Kidney epithelial cell (primary cell): ENCODE results near the gene MEF2B. TPM values are rescaled to one million over a fixed set of nuclear protein-coding genes. Genes with fewer than 3 reads are reported as not detected.
A peak's percentile ranks its signal among the peaks of the same experiment; 100 is the strongest.

Experiments used
- DNase-seq: peaks from one replicate; pipeline ENCODE4 v3.0.0-alpha.2; 2010; ENCODE audit warnings: low read depth
- H3K27me3 ChIP-seq: 2 replicates; pipeline ENCODE4 v1.6.0; 2011; ENCODE audit warnings: low read length; ENCODE audit not compliant: control insufficient read depth, insufficient read depth
- H3K36me3 ChIP-seq: 2 replicates; pipeline ENCODE4 v1.5.1; 2011; ENCODE audit warnings: low read length; ENCODE audit not compliant: control insufficient read depth, insufficient read depth
- H3K4me3 ChIP-seq: 2 replicates; pipeline ENCODE4 v1.5.1; 2011; ENCODE audit warnings: low read depth, mild to moderate bottlenecking, control low read depth, low read length
- total RNA-seq: library from RNA; depleted of rRNA; stranded (reverse); fragments of >200 nt; gene quantifications from 2 replicates; pipeline ENCODE4 v1.2.3, GENCODE V29; 2015
- TF ChIP-seq, protein P1 (sequence below): IDR thresholded peaks from 2 replicates; pipeline ENCODE4 v1.5.1; 2011; ENCODE audit warnings: mild to moderate bottlenecking, moderate library complexity, low read length, control low read depth, inconsistent platforms; ENCODE audit not compliant: insufficient read depth, poor library complexity, severe bottlenecking

The MEF2B gene
- total RNA-seq, 1 donor from 2014 or later, result 0.13 TPM

GRCh38 chr19:19146865-19147264 is 23.2 kb downstream of the MEF2B start:
- DNase-seq, result no peak
- no peak overlapping the region for H3K4me3 ChIP-seq
- peaks cover 3% of the 10 kb centered on the region for H3K27me3 ChIP-seq
- no peaks in the 10 kb centered on the region for H3K36me3 ChIP-seq
- TF ChIP-seq, protein P1, sequence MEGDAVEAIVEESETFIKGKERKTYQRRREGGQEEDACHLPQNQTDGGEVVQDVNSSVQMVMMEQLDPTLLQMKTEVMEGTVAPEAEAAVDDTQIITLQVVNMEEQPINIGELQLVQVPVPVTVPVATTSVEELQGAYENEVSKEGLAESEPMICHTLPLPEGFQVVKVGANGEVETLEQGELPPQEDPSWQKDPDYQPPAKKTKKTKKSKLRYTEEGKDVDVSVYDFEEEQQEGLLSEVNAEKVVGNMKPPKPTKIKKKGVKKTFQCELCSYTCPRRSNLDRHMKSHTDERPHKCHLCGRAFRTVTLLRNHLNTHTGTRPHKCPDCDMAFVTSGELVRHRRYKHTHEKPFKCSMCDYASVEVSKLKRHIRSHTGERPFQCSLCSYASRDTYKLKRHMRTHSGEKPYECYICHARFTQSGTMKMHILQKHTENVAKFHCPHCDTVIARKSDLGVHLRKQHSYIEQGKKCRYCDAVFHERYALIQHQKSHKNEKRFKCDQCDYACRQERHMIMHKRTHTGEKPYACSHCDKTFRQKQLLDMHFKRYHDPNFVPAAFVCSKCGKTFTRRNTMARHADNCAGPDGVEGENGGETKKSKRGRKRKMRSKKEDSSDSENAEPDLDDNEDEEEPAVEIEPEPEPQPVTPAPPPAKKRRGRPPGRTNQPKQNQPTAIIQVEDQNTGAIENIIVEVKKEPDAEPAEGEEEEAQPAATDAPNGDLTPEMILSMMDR, result no peak

DNA sequence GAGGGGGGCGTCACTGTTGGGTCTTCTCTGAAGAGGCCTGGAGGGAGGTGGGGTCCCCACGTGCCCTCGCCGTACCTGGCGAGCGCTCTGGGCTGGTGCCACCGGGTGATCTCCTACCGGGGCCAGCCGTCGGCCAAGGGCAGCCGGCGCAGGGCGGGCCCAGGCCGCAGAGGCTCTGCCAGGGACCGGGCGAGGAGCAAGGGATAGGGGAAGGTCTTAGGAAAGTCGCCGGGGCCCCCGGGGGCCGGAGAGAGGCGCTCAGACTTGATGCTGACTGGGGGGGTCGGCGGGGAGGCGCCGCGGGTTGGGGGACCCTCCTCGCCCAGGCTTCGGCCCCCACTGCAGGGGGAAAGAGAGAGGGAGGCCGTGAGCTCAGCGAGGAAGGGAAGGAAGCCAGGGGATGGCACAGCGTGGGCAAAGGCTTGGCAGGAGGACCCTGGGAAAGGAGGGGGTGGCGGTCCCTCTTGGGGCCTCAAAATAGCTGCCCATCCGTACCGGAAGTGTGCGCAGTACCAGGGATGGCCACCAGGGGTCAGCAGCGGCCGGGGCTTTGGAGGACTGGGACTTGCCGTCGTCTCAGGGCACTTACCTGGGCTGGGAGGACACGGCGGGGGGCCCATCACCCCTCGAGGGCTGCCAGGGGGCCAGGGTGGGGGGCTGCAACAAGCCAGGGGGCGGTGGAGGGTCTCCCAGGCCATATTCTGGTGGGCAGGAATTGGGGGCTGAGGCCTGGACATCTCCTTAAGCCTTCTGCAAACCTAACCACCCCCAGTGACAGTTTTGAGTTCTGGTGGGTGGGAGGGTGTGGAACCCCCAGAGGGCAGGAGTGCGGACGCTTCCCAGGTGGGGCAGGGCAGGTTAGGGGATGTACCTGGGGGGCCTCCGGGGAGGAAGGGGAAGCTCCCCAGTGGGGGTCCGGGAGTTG is 24.1 kb downstream of the MEF2B start:
- H3K4me3 ChIP-seq, result no peak overlapping the region
- TF ChIP-seq, protein P1, result peak; percentile 99
- no peaks in the 10 kb centered on the region for H3K36me3 ChIP-seq
- DNase-seq, result no peak
- peaks cover 4% of the 10 kb centered on the region for H3K27me3 ChIP-seq

DNA sequence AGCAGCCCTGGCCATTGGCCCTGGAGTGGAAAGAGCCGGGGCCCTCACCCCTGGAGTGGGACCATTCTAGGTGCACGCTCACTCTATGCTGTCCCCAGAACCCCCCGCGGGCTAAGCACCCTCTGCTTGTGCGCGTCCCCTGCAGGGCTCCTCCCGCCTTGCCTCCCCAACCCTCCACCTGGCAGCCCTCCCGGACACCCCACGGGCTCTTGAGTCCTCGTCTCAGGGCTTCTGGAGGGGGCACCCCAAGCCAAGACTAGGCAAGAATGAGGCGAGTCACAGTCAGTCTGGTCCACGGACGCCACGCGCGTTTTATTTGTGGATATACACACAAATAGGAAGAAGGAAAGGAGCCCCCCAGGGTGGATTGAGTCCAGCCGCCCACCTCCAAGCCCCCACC is 24.8 kb downstream of the MEF2B start:
- DNase-seq, result no peak
- Histone ChIP-seq H3K4me3 (no peak overlapping the region), H3K27me3 (peaks cover 8% of the 10 kb centered on the region), H3K36me3 (no peaks in the 10 kb centered on the region)
- TF ChIP-seq, protein P1, result no peak

- TF ChIP-seq, protein P1, result no peak
- Histone ChIP-seq H3K4me3 (no peak overlapping the region), H3K27me3 (peaks cover 10% of the 10 kb centered on the region), H3K36me3 (no peaks in the 10 kb centered on the region)
- no peak for DNase-seq
Measured at GRCh38 chr19:19142347-19142746, 27.7 kb downstream of the MEF2B start.

- TF ChIP-seq, protein P1, result no peak
- no peaks in the 10 kb centered on the region for H3K36me3 ChIP-seq
- H3K4me3 ChIP-seq, result no peak overlapping the region
- DNase-seq, result no peak
- peaks cover 10% of the 10 kb centered on the region for H3K27me3 ChIP-seq
Measured at GRCh38 chr19:19140476-19140875, 29.6 kb downstream of the MEF2B start.
